GM12878 (cell line): ENCODE measurements around the gene MGRN1. TPM values are rescaled to one million over a fixed set of nuclear protein-coding genes. Genes with fewer than 3 reads are reported as not detected.

Experiments
- CHD1 ChIP-seq: IDR thresholded peaks from 2 replicates; pipeline ENCODE4 v1.6.1; 2012; ENCODE audit warnings: low read depth, low read length, improper control_type of control experiment
- CHD4 ChIP-seq: fragments of 200-600 bp; sonication (generic); IDR thresholded peaks from 2 replicates; pipeline ENCODE4 v1.6.1; 2016; ENCODE audit warnings: mild to moderate bottlenecking
- E2F4 ChIP-seq: IDR thresholded peaks from 2 replicates; pipeline ENCODE4 v1.6.1; 2012; ENCODE audit warnings: low read depth, low read length, improper control_type of control experiment
- E4F1 ChIP-seq: fragments of 450-650 bp; IDR thresholded peaks from 2 replicates; pipeline ENCODE4 v1.6.1; 2018; ENCODE audit warnings: borderline replicate concordance, mild to moderate bottlenecking; ENCODE audit not compliant: partially characterized antibody
- ESRRA ChIP-seq: IDR thresholded peaks from 2 replicates; pipeline ENCODE4 v1.6.1; 2012; ENCODE audit warnings: mild to moderate bottlenecking, low read length, improper control_type of control experiment
- KDM1A ChIP-seq: fragments of 200-600 bp; sonication (generic); IDR thresholded peaks from 2 replicates; pipeline ENCODE4 v1.6.1; 2016; ENCODE audit warnings: borderline replicate concordance
- LARP7 ChIP-seq: fragments of 450-650 bp; IDR thresholded peaks from 2 replicates; pipeline ENCODE4 v1.6.1; 2017; ENCODE audit warnings: mild to moderate bottlenecking
- NFXL1 ChIP-seq: fragments of 450-650 bp; IDR thresholded peaks from 2 replicates; pipeline ENCODE4 v1.6.1; 2017; ENCODE audit warnings: antibody characterized with exemption, mild to moderate bottlenecking, borderline replicate concordance
- PAX8 ChIP-seq: fragments of 450-650 bp; IDR thresholded peaks from 2 replicates; pipeline ENCODE4 v1.6.1; 2017; ENCODE audit warnings: mild to moderate bottlenecking, moderate library complexity
- POLR2A ChIP-seq: IDR thresholded peaks from 2 replicates; pipeline ENCODE4 v1.6.1; 2011; ENCODE audit warnings: low read depth, mild to moderate bottlenecking, low read length
- RBBP5 ChIP-seq: fragments of 200-600 bp; sonication (generic); conservative IDR thresholded peaks from 2 replicates; pipeline ENCODE4 v1.6.1; 2016
- RELA ChIP-seq: fragments of 450-650 bp; IDR thresholded peaks from 2 replicates; pipeline ENCODE4 v1.8.0; 2014; ENCODE audit warnings: borderline replicate concordance; ENCODE audit not compliant: partially characterized antibody
- RELB ChIP-seq: fragments of 450-650 bp; IDR thresholded peaks from 2 replicates; pipeline ENCODE4 v1.6.1; 2017; ENCODE audit warnings: low read depth, mild to moderate bottlenecking, moderate library complexity
- RUNX3 ChIP-seq: IDR thresholded peaks from 2 replicates; pipeline ENCODE4 v1.6.1; 2012; ENCODE audit warnings: low read length, inconsistent platforms
- SKIL ChIP-seq: fragments of 450-650 bp; IDR thresholded peaks from 2 replicates; pipeline ENCODE4 v1.6.1; 2017; ENCODE audit warnings: mild to moderate bottlenecking, low read depth, inconsistent platforms; ENCODE audit not compliant: poor library complexity, severe bottlenecking
- WRNIP1 ChIP-seq: IDR thresholded peaks from 2 replicates; pipeline ENCODE4 v1.6.1; 2011; ENCODE audit warnings: low read depth, low read length, improper control_type of control experiment, borderline replicate concordance
- YBX1 ChIP-seq: fragments of 450-650 bp; IDR thresholded peaks from 2 replicates; pipeline ENCODE4 v1.6.1; 2016; ENCODE audit warnings: antibody characterized with exemption
- ZNF24 ChIP-seq: fragments of 450-650 bp; IDR thresholded peaks from 2 replicates; pipeline ENCODE4 v1.6.1; 2017; ENCODE audit warnings: antibody characterized with exemption, mild to moderate bottlenecking
- polyA plus RNA-seq, 11 experiments: library from polyadenylated mRNA; depleted of rRNA in 4 of 11; unstranded in 6 of 11; stranded (reverse) in 5 of 11; fragments of >200 nt; fragmentation: Nextera tagmentation in 4 of 11; fragmentation: Illumina TruSeq in 1 of 11; extraction: Ambion mirVana in 4 of 11; extraction: Trizol in 1 of 11; gene quantifications; 1 replicate in 1 of 11; 2 replicates in 10 of 11; pipeline versions ENCODE4 v1.2.1 to v1.2.3, GENCODE V29; 2011 to 2016; ENCODE audit warnings: inconsistent platforms in 2 of 11, missing spikeins in 2 of 11, low read depth in 1 of 11
- total RNA-seq, 4 experiments: library from RNA; depleted of rRNA in 3 of 4; stranded (reverse); fragments of >200 nt in 3 of 4; fragmentation: Illumina TruSeq in 1 of 4; extraction: Trizol in 1 of 4; gene quantifications; 2 replicates each; pipeline versions ENCODE4 v1.2.1 to v1.2.3, GENCODE V29; 2013 to 2021
- TF ChIP-seq, protein P1 (sequence below): IDR thresholded peaks from 2 replicates; pipeline ENCODE4 v1.6.1; 2012; ENCODE audit warnings: low read depth, low read length, improper control_type of control experiment

The MGRN1 gene
- total and polyA plus RNA-seq, 10 of the 15 experiments (the other 5 are each of a cell fraction or from before 2014, with no cell fraction given) = 0.35 to 86.7 (median 14.6) TPM

GRCh38 chr16:4616047-4616811 lies 8.4 kb upstream of the MGRN1 start (continued):
- TF ChIP-seq ZNF24 (no peak), CHD4 (no peak), RBBP5 (no peak), YBX1 (no peak), POLR2A (peak; percentile 91), RUNX3 (no peak), LARP7 (no peak; the same call in 1 of the 2 replicates), WRNIP1 (no peak), E4F1 (peak; percentile 81), PAX8 (no peak), SKIL (no peak), ESRRA (peak; percentile 97), CHD1 (no peak), NFXL1 (no peak), RELB (peak; percentile 92; the same call in 1 of the 2 replicates), RELA (peak; percentile 64), E2F4 (peak; percentile 47; the same call in 1 of the 2 replicates), KDM1A (no peak)
- TF ChIP-seq, protein P1, sequence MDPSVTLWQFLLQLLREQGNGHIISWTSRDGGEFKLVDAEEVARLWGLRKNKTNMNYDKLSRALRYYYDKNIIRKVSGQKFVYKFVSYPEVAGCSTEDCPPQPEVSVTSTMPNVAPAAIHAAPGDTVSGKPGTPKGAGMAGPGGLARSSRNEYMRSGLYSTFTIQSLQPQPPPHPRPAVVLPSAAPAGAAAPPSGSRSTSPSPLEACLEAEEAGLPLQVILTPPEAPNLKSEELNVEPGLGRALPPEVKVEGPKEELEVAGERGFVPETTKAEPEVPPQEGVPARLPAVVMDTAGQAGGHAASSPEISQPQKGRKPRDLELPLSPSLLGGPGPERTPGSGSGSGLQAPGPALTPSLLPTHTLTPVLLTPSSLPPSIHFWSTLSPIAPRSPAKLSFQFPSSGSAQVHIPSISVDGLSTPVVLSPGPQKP = peak; percentile 95
